IMR-90 (cell line): ENCODE results near the gene MRPS34. TPM values are rescaled to one million over a fixed set of nuclear protein-coding genes. Genes with fewer than 3 reads are reported as not detected.
A peak's percentile ranks its signal among the peaks of the same experiment; 100 is the strongest.

Experiments
- BHLHE40 ChIP-seq: fragments of 150-350 bp; IDR thresholded peaks from 2 replicates; pipeline ENCODE4 v1.6.1; 2016; ENCODE audit warnings: mild to moderate bottlenecking, low read depth, low read length
- CEBPB ChIP-seq: IDR thresholded peaks from 2 replicates; pipeline ENCODE4 v1.6.1; 2012; ENCODE audit warnings: low read depth, low read length, improper control_type of control experiment
- CTCF ChIP-seq: conservative IDR thresholded peaks from 2 replicates; pipeline ENCODE4 v1.5.1; 2012; ENCODE audit warnings: mild to moderate bottlenecking, low read depth, low read length, improper control_type of control experiment
- RAD21 ChIP-seq: IDR thresholded peaks from 2 replicates; pipeline ENCODE4 v1.6.1; 2012; ENCODE audit warnings: low read length, improper control_type of control experiment
- polyA plus RNA-seq, 3 experiments: library from polyadenylated mRNA; depleted of rRNA; stranded (reverse); fragments of >200 nt; gene quantifications; 2 replicates each; pipeline ENCODE4 v1.2.3, GENCODE V29; 2012; ENCODE audit warnings: low replicate concordance in 1 of 3
- total RNA-seq: library from RNA; depleted of rRNA; stranded (reverse); fragments of >200 nt; gene quantifications from 2 replicates; pipeline ENCODE4 v1.2.3, GENCODE V29; 2012

MRPS34 gene
- total and polyA plus RNA-seq, 2 of the 4 experiments (the other 2 are of a cell fraction), result 68.5 to 80.4 TPM

- TF ChIP-seq CTCF (peak; percentile 67), BHLHE40 (peak; percentile 90), CEBPB (no peak), RAD21 (peak; percentile 34)
These were observed at the start of gene MRPS34 (continued) for GRCh38 chr16:1772908-1773702.
